GM06990 (cell line): Measurements from ENCODE around the gene POLN.

Source experiments
- DNase-seq: peaks from one replicate; pipeline ENCODE4 v3.0.0-alpha.2; 2011; ENCODE audit not compliant: insufficient read length; ENCODE audit errors: extremely low read depth
- H3K27me3 ChIP-seq: replicated peaks from 2 replicates; pipeline ENCODE4 v1.6.0; 2011; ENCODE audit warnings: low read length; ENCODE audit not compliant: control insufficient read depth, insufficient read depth
- H3K36me3 ChIP-seq: 2 replicates; pipeline ENCODE4 v1.5.1; 2011; ENCODE audit warnings: low read length; ENCODE audit not compliant: control insufficient read depth, insufficient read depth
- H3K4me3 ChIP-seq: replicated peaks from 2 replicates; pipeline ENCODE4 v1.5.1; 2011; ENCODE audit warnings: low read depth, mild to moderate bottlenecking, control low read depth, low read length
- TF ChIP-seq, protein P1 (sequence below): IDR thresholded peaks from 2 replicates; pipeline ENCODE4 v1.5.1; 2011; ENCODE audit warnings: low read length, control low read depth, mild to moderate bottlenecking, inconsistent platforms; ENCODE audit not compliant: insufficient read depth, poor library complexity, severe bottlenecking

POLN gene

DNA sequence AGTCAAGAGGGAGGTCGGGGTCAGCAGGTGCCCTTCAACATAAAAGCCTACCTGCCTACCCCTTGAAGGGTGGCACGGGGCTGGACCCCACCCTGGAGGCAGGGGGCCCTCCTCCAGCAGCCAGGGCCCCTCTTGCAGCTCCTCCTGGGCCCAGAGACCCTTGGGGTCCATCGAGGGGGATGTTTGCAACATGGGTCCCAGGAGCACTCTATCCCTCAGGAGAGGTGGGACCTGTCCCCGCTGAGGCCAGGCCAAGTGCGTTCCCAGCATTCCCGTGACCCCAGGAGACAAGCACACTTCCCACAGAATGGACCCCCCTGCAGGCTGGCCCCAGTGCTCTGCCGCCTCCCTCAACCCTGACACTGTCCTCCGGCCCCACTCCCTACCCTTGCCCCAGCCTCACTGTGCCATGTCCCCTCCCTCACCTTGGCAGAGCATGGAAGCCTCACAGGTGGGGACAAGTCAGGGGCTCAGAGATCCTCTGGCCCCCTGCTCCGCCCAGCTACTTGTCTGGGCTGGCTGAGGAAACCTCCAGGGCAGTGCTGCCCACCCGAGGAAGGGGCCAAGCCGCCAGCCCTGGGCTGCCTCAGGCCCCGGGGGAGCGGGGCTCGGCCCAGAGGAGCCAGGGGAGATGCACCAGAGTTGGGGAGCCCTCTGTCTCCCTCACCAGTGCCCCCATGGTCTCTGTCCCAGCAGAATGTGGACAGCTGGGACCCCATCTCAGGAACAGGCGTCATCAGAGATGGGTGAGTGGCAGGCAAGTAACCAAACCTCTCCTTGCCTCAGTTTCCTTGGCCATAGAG, 17.8 kb upstream of the POLN start:
- TF ChIP-seq, protein P1, sequence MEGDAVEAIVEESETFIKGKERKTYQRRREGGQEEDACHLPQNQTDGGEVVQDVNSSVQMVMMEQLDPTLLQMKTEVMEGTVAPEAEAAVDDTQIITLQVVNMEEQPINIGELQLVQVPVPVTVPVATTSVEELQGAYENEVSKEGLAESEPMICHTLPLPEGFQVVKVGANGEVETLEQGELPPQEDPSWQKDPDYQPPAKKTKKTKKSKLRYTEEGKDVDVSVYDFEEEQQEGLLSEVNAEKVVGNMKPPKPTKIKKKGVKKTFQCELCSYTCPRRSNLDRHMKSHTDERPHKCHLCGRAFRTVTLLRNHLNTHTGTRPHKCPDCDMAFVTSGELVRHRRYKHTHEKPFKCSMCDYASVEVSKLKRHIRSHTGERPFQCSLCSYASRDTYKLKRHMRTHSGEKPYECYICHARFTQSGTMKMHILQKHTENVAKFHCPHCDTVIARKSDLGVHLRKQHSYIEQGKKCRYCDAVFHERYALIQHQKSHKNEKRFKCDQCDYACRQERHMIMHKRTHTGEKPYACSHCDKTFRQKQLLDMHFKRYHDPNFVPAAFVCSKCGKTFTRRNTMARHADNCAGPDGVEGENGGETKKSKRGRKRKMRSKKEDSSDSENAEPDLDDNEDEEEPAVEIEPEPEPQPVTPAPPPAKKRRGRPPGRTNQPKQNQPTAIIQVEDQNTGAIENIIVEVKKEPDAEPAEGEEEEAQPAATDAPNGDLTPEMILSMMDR, result no peak
- no peak for DNase-seq
- no peaks in the 10 kb centered on the region for H3K27me3 ChIP-seq
- peak overlapping the region; percentile 83 for H3K4me3 ChIP-seq
- peaks cover 19% of the 10 kb centered on the region for H3K36me3 ChIP-seq

DNA sequence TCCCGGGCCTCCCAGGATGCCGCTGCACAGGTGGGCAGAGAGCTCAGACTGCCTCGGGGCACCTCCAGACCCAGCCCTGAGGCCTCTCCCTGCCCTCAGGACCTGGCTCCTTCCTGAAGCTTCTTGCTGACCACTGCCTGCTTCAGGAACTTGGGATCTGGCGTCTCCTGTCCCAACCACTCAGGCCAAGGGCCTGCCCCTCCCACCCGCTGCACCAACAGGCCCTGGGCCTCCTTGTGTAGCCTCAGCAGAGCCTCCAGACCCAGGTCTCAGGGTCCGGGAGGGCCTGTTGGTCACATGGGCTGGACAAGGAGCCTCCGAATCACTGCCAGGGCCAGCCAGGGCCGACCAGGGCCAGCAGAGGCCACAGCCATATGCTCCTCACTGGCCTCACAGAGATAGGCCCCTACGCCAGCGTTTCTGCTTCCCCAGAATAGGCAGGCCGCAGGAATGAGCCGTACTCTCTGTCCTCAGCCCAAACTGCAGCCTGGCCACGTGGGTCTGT, 17.2 kb upstream of the POLN start:
- TF ChIP-seq, protein P1, result no peak
- H3K36me3 ChIP-seq, result peaks cover 21% of the 10 kb centered on the region
- no peaks in the 10 kb centered on the region for H3K27me3 ChIP-seq
- no peak for DNase-seq
- no peak overlapping the region for H3K4me3 ChIP-seq

DNA sequence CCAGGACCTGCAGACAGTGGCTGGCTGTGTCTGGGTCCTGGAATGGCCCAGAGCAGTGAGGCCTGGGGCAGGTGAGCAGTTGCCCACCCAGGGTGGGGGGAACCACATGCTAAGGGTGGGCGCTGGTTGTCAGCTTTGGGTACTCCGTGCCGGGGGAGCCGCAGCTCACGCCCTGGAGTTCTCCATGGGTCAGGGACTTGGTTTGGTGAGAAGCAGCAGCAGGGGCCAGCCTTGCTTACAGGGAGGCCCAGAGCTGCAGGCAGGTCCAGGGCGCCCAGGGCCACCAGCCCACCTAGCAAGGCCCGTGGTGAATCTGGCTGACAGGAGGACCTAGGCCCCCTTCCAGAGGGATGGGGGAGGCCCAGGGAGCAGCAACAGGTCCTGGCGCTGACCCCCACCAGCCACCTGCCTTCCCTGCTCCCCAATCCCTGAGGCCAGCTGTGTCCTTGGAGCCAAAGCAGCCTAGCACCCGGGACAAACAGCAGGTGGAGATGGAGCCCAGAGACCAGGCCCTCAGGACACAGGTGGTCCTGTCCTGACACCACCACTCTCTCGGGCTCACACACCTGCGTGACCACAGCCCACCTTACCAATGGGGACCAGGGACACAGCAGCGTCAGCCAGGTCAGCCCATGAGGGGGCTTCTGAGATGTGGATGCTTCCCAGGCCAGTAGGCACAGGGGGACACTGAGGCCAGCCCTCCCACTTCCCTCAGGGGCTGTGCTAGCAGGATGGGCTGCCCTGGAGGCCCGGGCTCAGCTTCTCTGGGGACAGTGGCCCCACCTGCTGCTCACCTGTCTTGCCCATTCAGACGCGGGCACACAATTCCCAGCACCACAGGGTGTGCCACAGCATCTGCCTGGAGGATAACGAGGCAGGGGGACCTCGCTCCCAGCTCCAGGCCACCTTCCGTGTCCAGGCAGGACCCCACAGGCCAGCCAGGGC, 16.4 kb upstream of the POLN start:
- TF ChIP-seq, protein P1, result no peak
- peaks cover 21% of the 10 kb centered on the region for H3K36me3 ChIP-seq
- peak; percentile 6 for DNase-seq
- H3K4me3 ChIP-seq, result no peak overlapping the region
- H3K27me3 ChIP-seq, result no peaks in the 10 kb centered on the region

DNA sequence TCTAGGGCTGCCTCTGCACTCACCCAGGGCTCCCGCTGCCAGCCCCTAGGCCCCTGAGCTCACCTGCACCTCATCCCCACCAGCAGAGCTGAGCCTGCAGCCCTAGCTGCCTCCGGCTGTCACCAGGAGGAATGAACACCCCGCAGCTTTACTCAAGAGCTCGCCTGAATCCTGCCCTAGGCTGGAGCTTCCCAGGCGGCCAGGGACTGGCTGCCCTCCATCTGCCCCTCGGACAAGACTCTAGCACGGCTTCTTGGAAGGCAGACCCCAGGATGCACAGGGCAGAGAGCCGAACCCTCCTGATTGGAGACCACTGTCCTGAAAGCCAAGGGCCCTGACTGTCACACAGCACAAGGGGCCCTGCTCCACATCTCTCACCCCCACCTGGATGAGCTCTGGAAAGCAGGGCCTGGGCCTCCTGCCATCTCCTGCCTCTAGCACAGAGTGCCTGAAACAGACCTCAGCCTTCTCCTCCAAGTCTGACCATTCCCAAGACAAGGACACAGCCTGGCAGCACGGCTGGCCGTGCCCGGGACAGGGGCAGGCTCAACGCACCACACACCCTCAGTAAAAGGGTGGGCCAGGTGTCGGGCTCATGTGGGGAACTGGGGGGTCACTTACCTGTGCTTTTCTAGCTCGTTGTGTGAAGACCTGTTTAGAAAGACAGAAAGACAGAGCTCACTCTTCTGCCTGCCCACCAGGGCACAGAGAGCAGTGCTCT, 15.6 kb upstream of the POLN start:
- H3K36me3 ChIP-seq, result peaks cover 21% of the 10 kb centered on the region
- DNase-seq, result peak; percentile 9
- no peaks in the 10 kb centered on the region for H3K27me3 ChIP-seq
- H3K4me3 ChIP-seq, result no peak overlapping the region
- TF ChIP-seq, protein P1, result no peak

DNA sequence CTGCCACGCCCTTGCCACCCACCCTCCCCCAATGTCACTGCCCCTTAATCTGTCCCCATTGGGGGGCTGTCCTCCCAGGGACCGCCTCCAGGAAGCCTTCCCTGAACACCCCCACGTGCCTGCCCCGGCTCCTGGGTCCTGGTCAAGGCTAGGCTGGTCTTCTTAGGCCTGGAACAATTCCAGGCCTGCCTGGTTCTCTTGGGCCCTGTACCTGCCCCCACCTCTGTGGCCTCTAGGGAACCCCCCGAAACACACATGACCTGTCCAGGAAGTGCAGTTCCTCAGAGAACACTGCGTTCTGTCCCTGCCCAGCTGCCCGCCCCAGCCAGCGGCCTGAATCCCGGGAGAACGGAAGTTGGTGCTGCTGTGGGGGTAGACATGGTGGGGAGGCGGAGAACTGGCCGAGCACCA, 14.9 kb upstream of the POLN start:
- TF ChIP-seq, protein P1, result no peak
- Histone ChIP-seq H3K27me3 (no peaks in the 10 kb centered on the region), H3K36me3 (peaks cover 26% of the 10 kb centered on the region), H3K4me3 (no peak overlapping the region)
- peak; percentile 7 for DNase-seq
